Vagina (tissue), 2 donors: ENCODE results near the gene ENTREP3.

Experiments used
- POLR2A ChIP-seq, 2 donors: fragments of 450-650 bp; IDR thresholded peaks; one replicate each; pipeline ENCODE4 v1.6.1; 2017; ENCODE audit warnings: antibody characterized with exemption in 2 of 2, mild to moderate bottlenecking in 2 of 2, moderate library complexity in 2 of 2
- POLR2AphosphoS5 ChIP-seq, 2 donors: sonication (generic); formaldehyde crosslinking; IDR thresholded peaks; one replicate each; pipeline ENCODE4 v1.9.0; 2017; ENCODE audit warnings: antibody characterized with exemption in 2 of 2, mild to moderate bottlenecking in 2 of 2, low read depth in 1 of 2; ENCODE audit not compliant: insufficient read depth in 1 of 2

DNA sequence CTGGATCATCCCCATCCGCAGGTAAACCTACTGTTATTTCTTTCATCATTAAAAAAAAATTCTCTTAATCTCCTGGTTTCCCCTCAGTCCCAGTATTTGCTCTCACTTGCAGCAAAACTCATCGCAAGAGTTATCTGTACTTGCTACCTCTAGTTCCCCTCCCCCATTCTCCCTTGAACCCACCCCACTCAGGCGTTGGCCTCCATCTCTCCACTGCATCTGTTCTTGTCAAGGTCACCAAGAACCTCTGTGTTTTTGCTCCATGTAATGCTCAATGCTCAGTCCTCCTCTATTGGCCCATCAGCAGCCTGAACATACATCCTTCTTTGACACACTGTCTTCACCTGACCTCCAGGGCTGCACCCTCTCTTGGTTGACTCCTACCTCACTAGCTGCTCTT lies 41.4 kb upstream of the ENTREP3 start:
- TF ChIP-seq POLR2AphosphoS5 (IDR thresholded peaks at IDR 0.05; ENCODE audit: insufficient read depth in 1 of 2, low read depth in 1 of 2) (no peak), POLR2A (IDR thresholded peaks at IDR 0.05) (no peak)
